Liver (tissue), 9 donors: Measurements from ENCODE around the gene PARD3B. TPM values are rescaled to one million over a fixed set of nuclear protein-coding genes. Genes with fewer than 3 reads are reported as not detected.

Experiments used
- DNase-seq: peaks from one replicate; pipeline ENCODE4 v3.0.0-alpha.2; 2017; ENCODE audit warnings: low spot score
- H3K27ac ChIP-seq, 2 donors: one replicate each; pipeline ENCODE4 v1.7.0; 2013; ENCODE audit warnings: inconsistent platforms in 2 of 2, low read length in 2 of 2, control low read depth in 1 of 2, low read depth in 1 of 2, mild to moderate bottlenecking in 1 of 2
- H3K27me3 ChIP-seq, 4 donors: one replicate each; pipeline versions ENCODE4 v1.6.1 to v1.7.0; 2013; ENCODE audit warnings: low read length in 3 of 4, inconsistent platforms in 1 of 4, mild to moderate bottlenecking in 1 of 4, moderate library complexity in 1 of 4; ENCODE audit not compliant: control insufficient read depth in 4 of 4, insufficient read depth in 4 of 4
- H3K36me3 ChIP-seq, 4 donors: one replicate each; pipeline versions ENCODE4 v1.6.1 to v1.7.0; 2013; ENCODE audit warnings: low read length in 3 of 4, mild to moderate bottlenecking in 3 of 4, low read depth in 1 of 4, moderate library complexity in 1 of 4; ENCODE audit not compliant: control insufficient read depth in 4 of 4, insufficient read depth in 3 of 4
- H3K4me1 ChIP-seq, 4 donors: one replicate each; pipeline versions ENCODE4 v1.6.1 to v1.7.0; 2013; ENCODE audit warnings: low read length in 3 of 4, mild to moderate bottlenecking in 3 of 4, moderate library complexity in 1 of 4; ENCODE audit not compliant: control insufficient read depth in 4 of 4, insufficient read depth in 4 of 4
- H3K4me3 ChIP-seq, 3 donors: one replicate each; pipeline versions ENCODE4 v1.6.1 to v1.7.0; 2013; ENCODE audit warnings: low read length in 3 of 3, control low read depth in 1 of 3, low read depth in 1 of 3, mild to moderate bottlenecking in 1 of 3
- H3K9ac ChIP-seq, 2 donors: one replicate each; pipeline ENCODE4 v1.7.0; 2013; ENCODE audit warnings: low read length in 2 of 2, mild to moderate bottlenecking in 2 of 2, moderate library complexity in 2 of 2, control low read depth in 1 of 2, low read depth in 1 of 2
- H3K9me3 ChIP-seq, 4 donors: one replicate each; pipeline versions ENCODE4 v1.6.1 to v1.7.0; 2013; ENCODE audit warnings: low read length in 3 of 4; ENCODE audit not compliant: control insufficient read depth in 4 of 4
- ATF3 ChIP-seq: IDR thresholded peaks from 2 replicates; pipeline ENCODE4 v1.6.1; 2016; ENCODE audit warnings: antibody characterized with exemption
- CTCF ChIP-seq: fragments of 150-350 bp; IDR thresholded peaks from 2 replicates; pipeline ENCODE4 v1.5.1; 2017; ENCODE audit warnings: improper control_type of control experiment, low read depth, low read length; ENCODE audit not compliant: missing input control
- EGR1 ChIP-seq, 2 donors: IDR thresholded peaks; 2 replicates each; pipeline ENCODE4 v1.6.1; 2016 to 2018; ENCODE audit warnings: antibody characterized with exemption in 2 of 2, low read depth in 2 of 2
- FOXA1 ChIP-seq: IDR thresholded peaks from 2 replicates; pipeline ENCODE4 v1.6.1; 2016; ENCODE audit warnings: antibody characterized with exemption
- FOXA2 ChIP-seq: IDR thresholded peaks from 2 replicates; pipeline ENCODE4 v1.6.1; 2016; ENCODE audit warnings: antibody characterized with exemption
- GABPA ChIP-seq, 2 donors: IDR thresholded peaks in 1 of 2; conservative IDR thresholded peaks in 1 of 2; 2 replicates each; pipeline ENCODE4 v1.6.1; 2016; ENCODE audit warnings: antibody characterized with exemption in 2 of 2, mild to moderate bottlenecking in 1 of 2, moderate library complexity in 1 of 2
- HNF4A ChIP-seq, 2 donors: conservative IDR thresholded peaks; 2 replicates each; pipeline ENCODE4 v1.6.1; 2016; ENCODE audit warnings: antibody characterized with exemption in 2 of 2, mild to moderate bottlenecking in 2 of 2
- HNF4G ChIP-seq: IDR thresholded peaks from 2 replicates; pipeline ENCODE4 v1.6.1; 2016; ENCODE audit warnings: antibody characterized with exemption
- JUND ChIP-seq, 2 donors: IDR thresholded peaks; 2 replicates each; pipeline ENCODE4 v1.6.1; 2016; ENCODE audit warnings: antibody characterized with exemption in 2 of 2
- MAX ChIP-seq: IDR thresholded peaks from 2 replicates; pipeline ENCODE4 v1.6.1; 2016; ENCODE audit warnings: antibody characterized with exemption
- NR2F2 ChIP-seq: IDR thresholded peaks from 2 replicates; pipeline ENCODE4 v1.6.1; 2016; ENCODE audit warnings: antibody characterized with exemption
- RAD21 ChIP-seq, 2 donors: IDR thresholded peaks; 2 replicates each; pipeline ENCODE4 v1.6.1; 2016; ENCODE audit warnings: antibody characterized with exemption in 2 of 2, mild to moderate bottlenecking in 2 of 2
- RXRA ChIP-seq, 2 donors: IDR thresholded peaks; 2 replicates each; pipeline ENCODE4 v1.6.1; 2017 to 2018; ENCODE audit warnings: antibody characterized with exemption in 2 of 2, mild to moderate bottlenecking in 1 of 2
- TAF1 ChIP-seq: conservative IDR thresholded peaks from 2 replicates; pipeline ENCODE4 v1.6.1; 2016; ENCODE audit warnings: antibody characterized with exemption, mild to moderate bottlenecking
- YY1 ChIP-seq: IDR thresholded peaks from 2 replicates; pipeline ENCODE4 v1.6.1; 2016; ENCODE audit warnings: antibody characterized with exemption, mild to moderate bottlenecking
- ZBTB33 ChIP-seq: IDR thresholded peaks from 2 replicates; pipeline ENCODE4 v1.6.1; 2016; ENCODE audit warnings: antibody characterized with exemption
- WGBS: extraction: QIAGEN DNeasy Blood & Tissue Kit; methylation state at CpG from one replicate; pipeline ENCODE4 v1.1.7; 2013; 5-methylcytosine and 5-hydroxymethylcytosine counted together
- polyA plus RNA-seq, 2 donors: library from polyadenylated mRNA; stranded (reverse) in 1 of 2; unstranded in 1 of 2; fragments of 200-250 nt in 1 of 2; fragments of >200 nt in 1 of 2; fragmentation: Nextera tagmentation in 1 of 2; extraction: Ambion mirVana in 1 of 2; gene quantifications; one replicate each; pipeline versions ENCODE4 v1.2.1 to v1.2.3, GENCODE V29; 2013 to 2015
- total RNA-seq, 2 donors: library from RNA; depleted of rRNA; stranded (reverse); fragments of >200 nt; gene quantifications; one replicate each; pipeline ENCODE4 v1.2.3, GENCODE V29; 2014
- donor health status: healthy.
- donor health status: healthy.
- donor health status: healthy.
- donor health status: healthy.
- donor health status: healthy.

The PARD3B gene
- total and polyA plus RNA-seq, 4 donors, result 1.1 to 10.3 (median 3.7) TPM

GRCh38 chr2:204691911-204692510 is 146.7 kb downstream of the PARD3B start (continued):
- TF ChIP-seq EGR1 (IDR thresholded peaks at IDR 0.05; ENCODE audit: low read depth in 2 of 2) (no peak), HNF4G (no peak), JUND (IDR thresholded peaks at IDR 0.05) (peak in 1 of 2 donors; percentile 19), ATF3 (peak; percentile 24), HNF4A (conservative IDR thresholded peaks at IDR 0.05) (peak; percentile 53 to 66), TAF1 (no peak), RAD21 (IDR thresholded peaks at IDR 0.05) (peak; percentile 96 to 97)

GRCh38 chr2:204692790-204693189 is 147.5 kb downstream of the PARD3B start:
- peaks cover 5 to 18% (median 8%) of the 10 kb centered on the region in 4 donors for H3K4me1 ChIP-seq
- H3K27me3 ChIP-seq, result no peaks in the 10 kb centered on the region
- WGBS, result 79% methylated on average over 2 of the region's 2 CpGs
- TF ChIP-seq RAD21 (IDR thresholded peaks at IDR 0.05), result no peak
- TF ChIP-seq ATF3, result no peak
- no peak overlapping the region for H3K27ac ChIP-seq
- H3K4me3 ChIP-seq, result no peak overlapping the region
- H3K9me3 ChIP-seq, result no peaks in the 10 kb centered on the region
- no peak overlapping the region for H3K9ac ChIP-seq
- no peaks in the 10 kb centered on the region for H3K36me3 ChIP-seq
- no peak for DNase-seq

- H3K9me3 ChIP-seq, result no peaks in the 10 kb centered on the region
- no peak overlapping the region for H3K4me3 ChIP-seq
- H3K36me3 ChIP-seq, result no peaks in the 10 kb centered on the region
- peaks cover 5 to 18% (median 8%) of the 10 kb centered on the region in 4 donors for H3K4me1 ChIP-seq
- H3K27ac ChIP-seq, result no peak overlapping the region
- TF ChIP-seq NR2F2, result no peak
- TF ChIP-seq FOXA2, result no peak
- no peak for TF ChIP-seq RXRA (IDR thresholded peaks at IDR 0.05)
- no peak for TF ChIP-seq MAX
- TF ChIP-seq RAD21 (IDR thresholded peaks at IDR 0.05), result no peak
- TF ChIP-seq HNF4G, result no peak
- no peak for TF ChIP-seq EGR1 (IDR thresholded peaks at IDR 0.05; ENCODE audit: low read depth in 2 of 2)
- no peak for TF ChIP-seq GABPA (IDR thresholded peaks at IDR 0.05 in 1 of 2, conservative IDR thresholded peaks at IDR 0.05 in 1 of 2)
- H3K9ac ChIP-seq, result no peak overlapping the region
- 30% methylated on average over 3 of the region's 3 CpGs for WGBS
- no peaks in the 10 kb centered on the region for H3K27me3 ChIP-seq
- DNase-seq, result no peak
These were observed 148.0 kb downstream of the PARD3B start for GRCh38 chr2:204693262-204693661.

GRCh38 chr2:204695506-204695905 is 150.2 kb downstream of the PARD3B start:
- Histone ChIP-seq H3K36me3 (no peaks in the 10 kb centered on the region), H3K9me3 (no peaks in the 10 kb centered on the region), H3K4me1 (peaks cover 5 to 21% (median 8%) of the 10 kb centered on the region in 4 donors), H3K9ac (no peak overlapping the region), H3K27me3 (no peaks in the 10 kb centered on the region), H3K4me3 (no peak overlapping the region), H3K27ac (peak overlapping the region; percentile 21 to 31)
- DNase-seq, result no peak
- 27% methylated on average over 1 of the region's 1 CpG for WGBS
- TF ChIP-seq ZBTB33 (no peak), HNF4G (no peak), RXRA (IDR thresholded peaks at IDR 0.05) (no peak), CTCF (no peak), RAD21 (IDR thresholded peaks at IDR 0.05) (no peak), GABPA (IDR thresholded peaks at IDR 0.05 in 1 of 2, conservative IDR thresholded peaks at IDR 0.05 in 1 of 2) (no peak), FOXA1 (no peak), JUND (IDR thresholded peaks at IDR 0.05) (no peak), EGR1 (IDR thresholded peaks at IDR 0.05; ENCODE audit: low read depth in 2 of 2) (no peak), FOXA2 (no peak), ATF3 (no peak), TAF1 (no peak), YY1 (no peak), HNF4A (conservative IDR thresholded peaks at IDR 0.05) (no peak), MAX (no peak), NR2F2 (no peak)
